AG04450 (cell line): ENCODE results near the gene CCDC169. TPM values are rescaled to one million over a fixed set of nuclear protein-coding genes. Genes with fewer than 3 reads are reported as not detected.

Source experiments
- CTCF ChIA-PET: fragments of 300-600, 350-600 bp; formaldehyde crosslinking; extraction: SDS; loops from one replicate; lab custom pipeline; 2022; ENCODE audit warnings: antibody characterized with exemption, inconsistent platforms; lab: Charles Lee
- POLR2A ChIA-PET: fragments of 350-600 bp; formaldehyde crosslinking; extraction: SDS; loops from one replicate; lab custom pipeline; 2021; ENCODE audit warnings: antibody characterized with exemption, inconsistent platforms; lab: Yijun Ruan, JAX
- DNase-seq: peaks from one replicate; pipeline ENCODE4 v3.0.0-alpha.2; 2011; ENCODE audit warnings: low read depth, low spot score
- H3K27ac ChIP-seq: one replicate; pipeline ENCODE4 v1.5.1; 2012; ENCODE audit warnings: low read depth, low read length, control low read depth
- H3K27me3 ChIP-seq: one replicate; pipeline ENCODE4 v1.6.0; 2012; ENCODE audit warnings: low read length; ENCODE audit not compliant: control insufficient read depth, insufficient read depth
- H3K4me3 ChIP-seq: 2 replicates; pipeline ENCODE4 v1.5.1; 2011; ENCODE audit warnings: mild to moderate bottlenecking, low read depth, low read length, control low read depth
- H3K9me3 ChIP-seq: 2 replicates; pipeline ENCODE4 v1.5.1; 2012; ENCODE audit warnings: low read length; ENCODE audit not compliant: control insufficient read depth, insufficient read depth
- polyA plus RNA-seq: library from polyadenylated mRNA; depleted of rRNA; stranded (reverse); fragments of >200 nt; gene quantifications from 2 replicates; pipeline ENCODE4 v1.2.3, GENCODE V29; 2011
- TF ChIP-seq, protein P1 (sequence below): IDR thresholded peaks from 2 replicates; pipeline ENCODE4 v1.5.1; 2011; ENCODE audit warnings: low read depth, low read length, control low read depth, inconsistent platforms

Gene CCDC169
- polyA plus RNA-seq, 1 experiment, result 2.2 TPM

DNA sequence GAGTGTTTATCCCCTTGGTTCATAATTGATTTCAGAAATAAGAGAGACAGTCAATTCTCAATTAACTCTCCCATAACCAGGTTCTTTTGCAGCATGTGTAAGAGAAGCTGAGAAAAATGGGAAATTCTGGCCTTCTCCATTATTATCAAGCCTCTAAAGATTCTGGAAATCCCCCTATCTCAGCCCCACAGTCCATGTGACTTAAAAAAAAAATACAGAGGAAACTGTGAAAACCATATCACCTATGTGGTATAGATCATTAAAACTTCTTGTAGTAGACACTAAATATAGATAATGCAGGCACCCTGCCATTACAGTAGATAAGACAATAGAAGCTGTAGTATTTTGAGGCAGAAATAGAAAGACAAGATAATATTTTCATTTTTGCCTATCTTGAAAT, 48.9 kb downstream of the CCDC169 start:
- Histone ChIP-seq H3K27ac (no peak overlapping the region), H3K4me3 (no peak overlapping the region), H3K27me3 (no peaks in the 10 kb centered on the region), H3K9me3 (no peaks in the 10 kb centered on the region)
- no peak for DNase-seq
- TF ChIP-seq, protein P1, sequence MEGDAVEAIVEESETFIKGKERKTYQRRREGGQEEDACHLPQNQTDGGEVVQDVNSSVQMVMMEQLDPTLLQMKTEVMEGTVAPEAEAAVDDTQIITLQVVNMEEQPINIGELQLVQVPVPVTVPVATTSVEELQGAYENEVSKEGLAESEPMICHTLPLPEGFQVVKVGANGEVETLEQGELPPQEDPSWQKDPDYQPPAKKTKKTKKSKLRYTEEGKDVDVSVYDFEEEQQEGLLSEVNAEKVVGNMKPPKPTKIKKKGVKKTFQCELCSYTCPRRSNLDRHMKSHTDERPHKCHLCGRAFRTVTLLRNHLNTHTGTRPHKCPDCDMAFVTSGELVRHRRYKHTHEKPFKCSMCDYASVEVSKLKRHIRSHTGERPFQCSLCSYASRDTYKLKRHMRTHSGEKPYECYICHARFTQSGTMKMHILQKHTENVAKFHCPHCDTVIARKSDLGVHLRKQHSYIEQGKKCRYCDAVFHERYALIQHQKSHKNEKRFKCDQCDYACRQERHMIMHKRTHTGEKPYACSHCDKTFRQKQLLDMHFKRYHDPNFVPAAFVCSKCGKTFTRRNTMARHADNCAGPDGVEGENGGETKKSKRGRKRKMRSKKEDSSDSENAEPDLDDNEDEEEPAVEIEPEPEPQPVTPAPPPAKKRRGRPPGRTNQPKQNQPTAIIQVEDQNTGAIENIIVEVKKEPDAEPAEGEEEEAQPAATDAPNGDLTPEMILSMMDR, result no peak
- CTCF ChIA-PET, result no interaction called here
- POLR2A ChIA-PET, result no interaction called here

DNA sequence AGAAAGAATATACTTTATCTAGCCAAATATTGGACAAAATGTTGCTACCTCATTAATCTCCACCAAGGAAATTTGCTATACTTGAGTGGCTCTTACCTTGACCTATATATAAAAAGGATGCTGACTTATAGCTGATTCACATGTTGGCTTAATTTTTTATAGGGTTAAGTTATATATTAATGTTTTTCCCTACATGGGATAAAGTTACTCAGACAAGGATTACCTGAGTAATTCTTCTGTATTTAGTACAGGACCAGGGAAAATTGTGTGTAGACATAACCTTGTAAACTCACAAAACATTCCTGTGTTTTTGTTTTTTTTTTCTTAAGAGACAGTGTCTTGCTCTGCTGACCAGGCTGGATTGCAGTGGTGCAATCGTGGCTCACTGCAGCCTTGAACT, 52.6 kb downstream of the CCDC169 start:
- TF ChIP-seq, protein P1, result no peak
- ChIA-PET POLR2A (no interaction called here), CTCF (no interaction called here)
- DNase-seq, result no peak
- H3K4me3 ChIP-seq, result no peak overlapping the region
- no peaks in the 10 kb centered on the region for H3K27me3 ChIP-seq
- no peak overlapping the region for H3K27ac ChIP-seq
- no peaks in the 10 kb centered on the region for H3K9me3 ChIP-seq

DNA sequence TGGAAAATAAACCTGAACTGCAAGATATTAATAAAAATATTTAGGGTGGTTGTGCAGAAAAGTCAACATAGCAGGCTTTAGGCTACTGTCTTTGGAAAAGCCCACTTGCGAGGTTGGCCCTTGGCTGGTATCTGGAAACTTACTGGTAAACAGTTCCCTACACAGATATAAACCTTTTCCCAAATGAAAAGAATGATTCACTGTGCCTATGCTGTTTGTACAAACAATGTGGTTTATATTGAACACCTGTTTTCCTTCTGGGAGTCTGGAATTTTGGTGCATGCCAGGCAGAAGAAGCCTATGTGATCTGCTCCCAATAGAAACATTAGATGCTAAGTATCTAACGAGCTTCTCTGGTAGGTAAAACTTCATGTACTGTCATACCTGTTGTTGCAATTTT, 53.5 kb downstream of the CCDC169 start:
- TF ChIP-seq, protein P1, result no peak
- POLR2A ChIA-PET, result no interaction called here
- CTCF ChIA-PET, result no interaction called here
- Histone ChIP-seq H3K27ac (no peak overlapping the region), H3K9me3 (no peaks in the 10 kb centered on the region), H3K4me3 (no peak overlapping the region), H3K27me3 (no peaks in the 10 kb centered on the region)
- no peak for DNase-seq

DNA sequence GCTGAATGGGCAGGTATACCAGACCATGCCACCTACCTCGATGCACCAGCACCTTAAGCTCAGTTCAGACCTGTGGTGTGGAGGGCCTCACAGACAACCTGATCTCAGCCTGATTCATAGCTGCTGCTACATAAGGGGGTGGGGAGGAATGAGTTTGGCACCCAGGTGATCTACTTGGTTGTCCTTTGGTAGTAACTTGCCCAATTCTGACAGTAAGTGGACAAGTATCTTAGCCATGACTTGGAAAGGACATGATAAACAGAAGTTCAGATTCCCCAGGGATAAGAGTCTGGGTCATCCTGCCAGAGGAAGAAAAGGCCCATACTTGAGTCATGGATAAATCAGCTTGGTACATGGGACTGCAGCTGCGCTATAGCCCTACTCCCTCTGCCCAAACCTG, 54.9 kb downstream of the CCDC169 start:
- POLR2A ChIA-PET, result no interaction called here

DNA sequence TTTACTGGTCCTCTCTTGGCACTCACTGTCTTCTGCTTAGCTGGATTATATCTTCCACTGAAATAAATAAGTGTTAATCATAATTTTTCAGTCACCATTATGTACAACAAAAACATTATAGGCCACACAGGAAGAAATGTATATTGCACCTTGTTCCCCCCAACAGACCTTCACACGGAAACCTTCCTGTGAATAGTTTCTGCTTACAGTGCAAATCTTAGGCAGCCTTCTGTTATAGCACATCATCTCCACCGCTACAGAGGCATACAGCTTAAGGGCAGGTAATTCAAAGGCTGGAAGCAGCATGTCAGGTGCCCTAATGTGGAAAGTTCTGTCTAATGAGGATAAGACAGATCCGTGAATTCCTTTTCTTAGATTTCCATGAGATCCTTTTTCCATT, 66.4 kb downstream of the CCDC169 start:
- no peak overlapping the region for H3K4me3 ChIP-seq
- no peak for DNase-seq
- ChIA-PET CTCF (no interaction called here), POLR2A (no interaction called here)
- TF ChIP-seq, protein P1, result no peak
- H3K27ac ChIP-seq, result no peak overlapping the region
- no peaks in the 10 kb centered on the region for H3K27me3 ChIP-seq
- H3K9me3 ChIP-seq, result no peaks in the 10 kb centered on the region

More for the DNA sequence above, 54.9 kb downstream of the CCDC169 start:
- TF ChIP-seq, protein P1, result no peak
- H3K9me3 ChIP-seq, result no peaks in the 10 kb centered on the region
- no peaks in the 10 kb centered on the region for H3K27me3 ChIP-seq
- CTCF ChIA-PET, result no interaction called here
- H3K4me3 ChIP-seq, result no peak overlapping the region
- DNase-seq, result no peak
- H3K27ac ChIP-seq, result no peak overlapping the region
